Posterior vena cava (tissue), 2 donors: ENCODE measurements around the gene SCART1. TPM values are rescaled to one million over a fixed set of nuclear protein-coding genes. Genes with fewer than 3 reads are reported as not detected.
A peak's percentile ranks its signal among the peaks of the same experiment; 100 is the strongest.

Experiments used
- DNase-seq: peaks from one replicate; pipeline ENCODE4 v3.0.0-alpha.2; 2020; ENCODE audit warnings: low spot score
- intact Hi-C, 2 donors: fragments of 100-400 bp; cut with DNase I; formaldehyde crosslinking; loops; one replicate each; pipeline versions ENCODE4 v1.14.1 to v1.14.2; 2022 to 2023
- total RNA-seq, 2 donors: library from RNA; stranded (reverse); fragmentation: NEBNext Ultra II Directional; extraction: Animal tissue kit (Norgen Biotek cat#: 25700); gene quantifications; one replicate each; pipeline ENCODE4 v1.2.1, GENCODE V29; 2021
- donor health status: DM: yes; HTN: yes; CAD: no.
- donor health status: DM: yes; HTN: yes; CAD: no.

Gene SCART1
- total RNA-seq, 2 donors from 2014 or later, result 2.9 to 3.4 TPM

- no peak for DNase-seq
- intact Hi-C loops, result no loop called here
Measured at GRCh38 chr10:133451346-133451745, 2.4 kb upstream of the SCART1 start.

- intact Hi-C loops, result no loop called here
- no peak for DNase-seq
Measured at GRCh38 chr10:133452453-133452852, 1.3 kb upstream of the SCART1 start.

GRCh38 chr10:133454204-133454893 lies 604 bp downstream of the SCART1 start:
- DNase-seq, result peak; percentile 69

GRCh38 chr10:133455196-133455595 lies 1.5 kb downstream of the SCART1 start:
- intact Hi-C loops, result no loop called here

More at GRCh38 chr10:133454204-133454893, 604 bp downstream of the SCART1 start:
- intact Hi-C loops, result no loop called here

GRCh38 chr10:133455611-133456031 lies 1.9 kb downstream of the SCART1 start:
- DNase-seq, result peak; percentile 30
- intact Hi-C loops, result no loop called here

More at GRCh38 chr10:133455196-133455595, 1.5 kb downstream of the SCART1 start:
- peak; percentile 34 for DNase-seq

- intact Hi-C loops, result no loop called here
- DNase-seq, result peak; percentile 73
Measured at GRCh38 chr10:133456041-133456951, 2.6 kb downstream of the SCART1 start.

- DNase-seq, result peak; percentile 78
- intact Hi-C loops, result no loop called here
Measured at GRCh38 chr10:133457100-133457841, 3.5 kb downstream of the SCART1 start.

GRCh38 chr10:133458021-133458709 lies 4.4 kb downstream of the SCART1 start:
- intact Hi-C loops, result no loop called here
- DNase-seq, result peak; percentile 76

GRCh38 chr10:133458710-133459453 lies 5.1 kb downstream of the SCART1 start:
- DNase-seq, result peak; percentile 72
- intact Hi-C loops, result no loop called here

- intact Hi-C loops, result no loop called here
- DNase-seq, result no peak
Measured at GRCh38 chr10:133459454-133460207, 5.9 kb downstream of the SCART1 start.

GRCh38 chr10:133460208-133460769 lies 6.5 kb downstream of the SCART1 start:
- DNase-seq, result no peak
- intact Hi-C loops, result no loop called here

GRCh38 chr10:133461027-133461426 lies 7.3 kb downstream of the SCART1 start:
- intact Hi-C loops, result no loop called here
- DNase-seq, result no peak

GRCh38 chr10:133461841-133462240 lies 8.1 kb downstream of the SCART1 start:
- no peak for DNase-seq

GRCh38 chr10:133462512-133463305 lies 9.0 kb downstream of the SCART1 start:
- DNase-seq, result peak; percentile 58
- intact Hi-C loops, result no loop called here

More at GRCh38 chr10:133461841-133462240, 8.1 kb downstream of the SCART1 start:
- intact Hi-C loops, result no loop called here

GRCh38 chr10:133464582-133465031 lies 10.9 kb downstream of the SCART1 start:
- intact Hi-C loops, result no loop called here
- peak; percentile 55 for DNase-seq

GRCh38 chr10:133465191-133465949 lies 11.6 kb downstream of the SCART1 start:
- intact Hi-C loops, result no loop called here
- DNase-seq, result peak; percentile 72
